HG03060 (cell line): Measurements from ENCODE around the gene MT4.
"Not testable (repeated sequence)": the region's sequence is repeated elsewhere in the genome, so short reads cannot be mapped to it uniquely, and the experiment has no call there.

ENCODE experiments used
- ATAC-seq: cut with Tn5 transposase; IDR thresholded peaks from one replicate; pipeline ENCODE4 v1.9.1; 2021; ENCODE audit warnings: low read depth, moderate number of reproducible peaks; ENCODE audit not compliant: unreplicated experiment

Gene MT4

GRCh38 chr16:56558024-56558747 is 6.7 kb upstream of the MT4 start:
- no peak for ATAC-seq

- no peak for ATAC-seq
Measured at GRCh38 chr16:56559109-56559508, 5.8 kb upstream of the MT4 start.

- no peak for ATAC-seq
Measured at GRCh38 chr16:56560447-56560846, 4.4 kb upstream of the MT4 start.

GRCh38 chr16:56561126-56561525 is 3.7 kb upstream of the MT4 start:
- no peak for ATAC-seq

GRCh38 chr16:56569971-56570370 is 5.1 kb downstream of the MT4 start:
- ATAC-seq = no peak

- no peak for ATAC-seq
Measured at GRCh38 chr16:56571525-56571924, 6.7 kb downstream of the MT4 start.

GRCh38 chr16:56574625-56575024 is 9.8 kb downstream of the MT4 start:
- ATAC-seq = no peak

GRCh38 chr16:56576585-56577299 is 11.9 kb downstream of the MT4 start:
- ATAC-seq = no peak

GRCh38 chr16:56577300-56577625 is 12.4 kb downstream of the MT4 start:
- ATAC-seq = no peak

- ATAC-seq = no peak
Measured at GRCh38 chr16:56580391-56581048, 15.6 kb downstream of the MT4 start.

GRCh38 chr16:56582911-56583310 is 18.0 kb downstream of the MT4 start:
- not testable (repeated sequence) for ATAC-seq

GRCh38 chr16:56583351-56584168 is 18.7 kb downstream of the MT4 start:
- no peak for ATAC-seq

GRCh38 chr16:56584276-56584675 is 19.4 kb downstream of the MT4 start:
- no peak for ATAC-seq

GRCh38 chr16:56588781-56589140 is 23.9 kb downstream of the MT4 start:
- no peak for ATAC-seq

GRCh38 chr16:56589141-56590039 is 24.5 kb downstream of the MT4 start, which contains the start of gene MT3:
MT3 (plus strand) TSS chr16:56589528; CDS start chr16:56589591, 63 bp downstream.
- ATAC-seq = no peak

GRCh38 chr16:56591377-56592060 is 26.6 kb downstream of the MT4 start:
- ATAC-seq = no peak

GRCh38 chr16:56593573-56594291 is 28.9 kb downstream of the MT4 start:
- ATAC-seq = no peak

GRCh38 chr16:56594292-56594619 is 29.4 kb downstream of the MT4 start:
- no peak for ATAC-seq
